CD14-positive monocyte (primary cell): ENCODE results near the gene PRKAR1B. TPM values are rescaled to one million over a fixed set of nuclear protein-coding genes. Genes with fewer than 3 reads are reported as not detected.

Experiments used
- DNase-seq, 3 donors: peaks; one replicate each; pipeline ENCODE4 v3.0.0-alpha.2; 2011 to 2022
- H2AFZ ChIP-seq: 2 replicates; pipeline ENCODE4 v1.6.0; 2012; ENCODE audit warnings: mild to moderate bottlenecking, low read depth, low read length, inconsistent platforms; ENCODE audit not compliant: insufficient read depth, poor library complexity, severe bottlenecking
- H3K27ac ChIP-seq, 2 donors: 1 replicate in 1 of 2; 2 replicates in 1 of 2; pipeline ENCODE4 v1.5.1; 2012 to 2013; ENCODE audit warnings: low read length in 2 of 2, control low read depth in 1 of 2, inconsistent platforms in 1 of 2, low read depth in 1 of 2, mild to moderate bottlenecking in 1 of 2
- H3K27me3 ChIP-seq, 2 donors: one replicate each; pipeline versions ENCODE4 v1.6.0 to v1.6.1; 2011 to 2013; ENCODE audit warnings: low read length in 2 of 2; ENCODE audit not compliant: control insufficient read depth in 2 of 2, insufficient read depth in 2 of 2
- H3K36me3 ChIP-seq, 2 donors: replicated peaks in 1 of 2; 1 replicate in 1 of 2; 2 replicates in 1 of 2; pipeline versions ENCODE4 v1.5.1 to v1.6.1; 2012 to 2013; ENCODE audit warnings: low read length in 2 of 2, control low read depth in 1 of 2, inconsistent platforms in 1 of 2, mild to moderate bottlenecking in 1 of 2; ENCODE audit not compliant: insufficient read depth in 2 of 2, control insufficient read depth in 1 of 2
- H3K4me1 ChIP-seq, 2 donors: 1 replicate in 1 of 2; 2 replicates in 1 of 2; pipeline versions ENCODE4 v1.5.1 to v1.6.1; 2012 to 2013; ENCODE audit warnings: low read length in 2 of 2, control low read depth in 1 of 2, inconsistent platforms in 1 of 2, mild to moderate bottlenecking in 1 of 2, moderate library complexity in 1 of 2; ENCODE audit not compliant: insufficient read depth in 2 of 2, control insufficient read depth in 1 of 2
- H3K4me2 ChIP-seq: replicated peaks from 2 replicates; pipeline ENCODE3; 2012; ENCODE audit warnings: low read length, moderate library complexity, mild to moderate bottlenecking; ENCODE audit not compliant: poor library complexity, severe bottlenecking; ENCODE audit errors: extremely low read depth
- H3K4me3 ChIP-seq, 3 experiments: fragments of 200-600 bp in 1 of 3; sonication (generic) in 1 of 3; replicated peaks in 1 of 3; 1 replicate in 2 of 3; 2 replicates in 1 of 3; pipeline ENCODE4 v1.5.1; 2011 to 2013; ENCODE audit warnings: low read length in 3 of 3, mild to moderate bottlenecking in 3 of 3, control low read depth in 2 of 3, low read depth in 2 of 3, inconsistent platforms in 1 of 3, moderate library complexity in 1 of 3
- H3K79me2 ChIP-seq: 2 replicates; pipeline ENCODE4 v1.6.0; 2012; ENCODE audit warnings: mild to moderate bottlenecking, control low read depth, inconsistent platforms, low read length, moderate library complexity; ENCODE audit not compliant: insufficient read depth
- H3K9ac ChIP-seq: 2 replicates; pipeline ENCODE4 v1.6.0; 2017; ENCODE audit warnings: low read length, mild to moderate bottlenecking; ENCODE audit not compliant: insufficient read depth, poor library complexity, severe bottlenecking
- H3K9me3 ChIP-seq, 2 donors: replicated peaks in 1 of 2; 1 replicate in 1 of 2; 2 replicates in 1 of 2; pipeline versions ENCODE4 v1.5.1 to v1.6.1; 2012 to 2013; ENCODE audit warnings: low read length in 2 of 2, control low read depth in 1 of 2; ENCODE audit not compliant: control insufficient read depth in 1 of 2, insufficient read depth in 1 of 2
- H4K20me1 ChIP-seq: 2 replicates; pipeline ENCODE4 v1.6.0; 2012; ENCODE audit warnings: mild to moderate bottlenecking, low read length, control low read depth, moderate library complexity; ENCODE audit not compliant: insufficient read depth
- H3K27ac Mint-ChIP-seq, 7 donors: one replicate each; pipeline ENCODE4 v1.8.0; 2020; ENCODE audit warnings: mild to moderate bottlenecking in 7 of 7, mixed read lengths in 7 of 7, moderate library complexity in 6 of 7, inconsistent platforms in 2 of 7
- H3K27me3 Mint-ChIP-seq, 3 donors: one replicate each; pipeline ENCODE4 v1.8.0; 2021 to 2022; ENCODE audit warnings: low read depth in 3 of 3, mild to moderate bottlenecking in 3 of 3, mixed read lengths in 3 of 3, moderate library complexity in 3 of 3, inconsistent platforms in 1 of 3
- H3K36me3 Mint-ChIP-seq, 2 donors: one replicate each; pipeline ENCODE4 v1.8.0; 2020; ENCODE audit warnings: mixed read lengths in 2 of 2, inconsistent platforms in 1 of 2, mild to moderate bottlenecking in 1 of 2
- H3K4me1 Mint-ChIP-seq: one replicate; pipeline ENCODE4 v1.8.0; 2020; ENCODE audit warnings: mild to moderate bottlenecking, mixed read lengths
- H3K4me3 Mint-ChIP-seq, 2 donors: one replicate each; pipeline ENCODE4 v1.8.0; 2020; ENCODE audit warnings: mild to moderate bottlenecking in 2 of 2, mixed read lengths in 2 of 2, moderate library complexity in 1 of 2
- H3K9me3 Mint-ChIP-seq, 7 donors: one replicate each; pipeline ENCODE4 v1.8.0; 2020 to 2022; ENCODE audit warnings: mixed read lengths in 7 of 7, mild to moderate bottlenecking in 6 of 7, moderate library complexity in 6 of 7, inconsistent platforms in 2 of 7
- CTCF ChIP-seq: fragments of 200-600 bp; IDR thresholded peaks from one replicate; pipeline ENCODE4 v1.8.0; 2022; ENCODE audit warnings: antibody characterized with exemption, mild to moderate bottlenecking
- WGBS: methylation state at CpG from one replicate; pipeline ENCODE4 v1.1.5; 2013; ENCODE audit warnings: missing lambda C conversion rate; ENCODE audit not compliant: insufficient coverage; 5-methylcytosine and 5-hydroxymethylcytosine counted together
- intact Hi-C, 2 donors: fragments of 100-400 bp; cut with micrococcal nuclease; formaldehyde crosslinking; loops; one replicate each; pipeline versions ENCODE4 v1.15.0 to v1.15.1; 2023
- polyA plus RNA-seq, 3 donors: library from polyadenylated mRNA; depleted of rRNA in 1 of 3; unstranded in 2 of 3; stranded (reverse) in 1 of 3; fragments of 300-500 nt in 2 of 3; fragments of >200 nt in 1 of 3; fragmentation: Illumina TruSeq in 2 of 3; gene quantifications; 1 replicate in 2 of 3; 2 replicates in 1 of 3; pipeline ENCODE4 v1.2.3, GENCODE V29; 2012 to 2021

Gene PRKAR1B
- polyA plus RNA-seq, 3 donors, result 0.94 to 2.1 (median 1.1) TPM

DNA sequence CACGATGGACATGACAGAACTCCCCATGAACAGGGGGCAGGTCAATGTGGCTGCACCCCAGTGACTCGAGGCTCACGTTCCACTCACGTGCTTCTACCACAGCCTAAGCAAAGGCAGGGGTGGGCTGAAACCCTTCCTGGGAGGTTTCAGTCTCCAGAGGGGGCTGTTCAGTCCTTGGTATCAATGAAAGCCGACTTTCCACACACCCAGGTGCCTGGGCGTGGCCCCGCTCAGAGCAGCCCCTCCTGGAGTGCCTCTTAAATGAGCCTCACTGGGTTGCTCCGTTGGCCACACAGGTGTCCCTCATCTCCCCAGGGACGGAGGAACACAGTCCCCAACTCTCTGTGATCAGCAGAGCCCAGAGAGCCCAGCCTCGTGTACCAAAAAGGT is 116.9 kb downstream of the PRKAR1B start:
- Mint-ChIP-seq H3K27ac (peak overlapping the region in 6 of 7 donors; percentile 36 to 88 (median 68)), H3K4me1 (peaks cover 20% of the 10 kb centered on the region), H3K27me3 (peaks cover 1 to 9% (median 1%) of the 10 kb centered on the region in 3 donors), H3K9me3 (peaks cover 0 to 8% (median 3%) of the 10 kb centered on the region in 7 donors), H3K4me3 (no peak overlapping the region), H3K36me3 (no peaks in the 10 kb centered on the region)
- TF ChIP-seq CTCF, result no peak
- intact Hi-C loops, result no loop called here
- H3K27me3 ChIP-seq, result no peaks in the 10 kb centered on the region
- H3K36me3 ChIP-seq, result no peaks in the 10 kb centered on the region
- no peak overlapping the region for H3K27ac ChIP-seq
- no peaks in the 10 kb centered on the region for H3K79me2 ChIP-seq
- H3K9me3 ChIP-seq, result peaks cover 0 to 9% of the 10 kb centered on the region in 2 donors
- H3K4me1 ChIP-seq, result peaks cover 11 to 24% of the 10 kb centered on the region in 2 donors
- no peak overlapping the region for H3K4me2 ChIP-seq
- no peak for DNase-seq
- H3K4me3 ChIP-seq, result no peak overlapping the region
- WGBS, result 85% methylated on average over 10 of the region's 10 CpGs
- no peak overlapping the region for H2AFZ ChIP-seq
- H3K9ac ChIP-seq, result peak overlapping the region; percentile 12
- H4K20me1 ChIP-seq, result no peaks in the 10 kb centered on the region

DNA sequence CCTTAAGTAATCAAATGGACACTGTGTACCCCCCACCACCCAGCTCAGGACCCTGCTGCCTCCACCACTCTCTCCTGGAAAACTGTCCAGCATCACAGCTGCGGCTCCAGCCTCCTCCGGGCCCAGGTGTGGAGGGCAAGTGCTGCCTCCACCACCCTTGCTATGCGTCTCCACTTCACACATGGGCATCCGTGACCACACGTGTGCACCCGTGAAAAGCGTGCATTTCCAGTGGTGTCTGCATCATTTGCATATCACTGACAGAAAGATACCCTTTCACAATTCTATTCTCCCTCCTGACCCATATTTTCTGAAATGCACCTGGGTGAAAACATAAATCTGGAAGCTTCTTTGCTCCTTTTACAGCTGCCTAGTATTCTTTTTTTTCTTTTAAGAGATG is 117.7 kb downstream of the PRKAR1B start:
- H3K27me3 Mint-ChIP-seq, result peaks cover 1 to 9% (median 1%) of the 10 kb centered on the region in 3 donors
- no peak for TF ChIP-seq CTCF
- H3K9me3 Mint-ChIP-seq, result peaks cover 0 to 15% (median 7%) of the 10 kb centered on the region in 7 donors
- intact Hi-C loops, result loop anchor here (10.0 kb wide), 2 partner anchors 115 to 265 kb away; partner anchors contain the start of genes DNAAF5 (in 1 of the 2), GET4 (in 1 of the 2) and PRKAR1B (in 1 of the 2)
- Histone ChIP-seq H3K4me1 (peaks cover 19 to 32% of the 10 kb centered on the region in 2 donors), H4K20me1 (no peaks in the 10 kb centered on the region), H3K9ac (no peak overlapping the region), H3K27ac (no peak overlapping the region), H3K9me3 (peaks cover 0 to 14% of the 10 kb centered on the region in 2 donors), H3K4me2 (no peak overlapping the region), H2AFZ (no peak overlapping the region), H3K79me2 (no peaks in the 10 kb centered on the region), H3K36me3 (no peaks in the 10 kb centered on the region), H3K27me3 (no peaks in the 10 kb centered on the region), H3K4me3 (no peak overlapping the region)
- WGBS, result 94% methylated on average over 7 of the region's 7 CpGs
- H3K27ac Mint-ChIP-seq, result no peak overlapping the region
- no peak overlapping the region for H3K4me3 Mint-ChIP-seq
- no peaks in the 10 kb centered on the region for H3K36me3 Mint-ChIP-seq
- no peak for DNase-seq
- H3K4me1 Mint-ChIP-seq, result peaks cover 27% of the 10 kb centered on the region
